HG03432 (cell line): ENCODE measurements around the gene TSSK1B.
"Not testable (repeated sequence)": the region's sequence is repeated elsewhere in the genome, so short reads cannot be mapped to it uniquely, and the experiment has no call there.

Experiments
- ATAC-seq: cut with Tn5 transposase; IDR thresholded peaks from one replicate; pipeline ENCODE4 v1.9.1; 2021; ENCODE audit warnings: mild to moderate bottlenecking, moderate library complexity; ENCODE audit not compliant: unreplicated experiment

Gene TSSK1B, protein sequence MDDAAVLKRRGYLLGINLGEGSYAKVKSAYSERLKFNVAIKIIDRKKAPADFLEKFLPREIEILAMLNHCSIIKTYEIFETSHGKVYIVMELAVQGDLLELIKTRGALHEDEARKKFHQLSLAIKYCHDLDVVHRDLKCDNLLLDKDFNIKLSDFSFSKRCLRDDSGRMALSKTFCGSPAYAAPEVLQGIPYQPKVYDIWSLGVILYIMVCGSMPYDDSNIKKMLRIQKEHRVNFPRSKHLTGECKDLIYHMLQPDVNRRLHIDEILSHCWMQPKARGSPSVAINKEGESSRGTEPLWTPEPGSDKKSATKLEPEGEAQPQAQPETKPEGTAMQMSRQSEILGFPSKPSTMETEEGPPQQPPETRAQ

DNA sequence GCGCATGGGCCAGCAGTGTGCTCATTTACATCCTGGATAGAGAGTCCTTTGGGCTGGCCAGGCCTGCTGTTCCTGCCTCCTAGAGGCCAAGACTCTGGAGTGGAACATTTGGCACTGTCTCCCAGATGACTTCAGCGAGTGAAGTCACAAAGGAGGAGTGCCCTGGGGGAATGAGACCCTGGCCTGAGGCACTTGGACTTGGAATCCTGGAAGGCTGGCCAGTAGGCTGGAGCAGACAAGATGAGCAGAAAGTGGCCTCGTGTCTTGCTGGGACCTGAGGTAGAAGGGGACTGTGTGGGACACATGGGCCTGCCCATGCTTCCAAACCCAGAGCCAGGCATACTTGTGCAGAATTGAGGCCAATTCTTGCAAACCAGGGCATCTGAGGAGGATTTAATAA lies at the start of gene TSSK1B:
TSS of gene TSSK1B (minus strand) at position 101 of the 400 bp plus-strand sequence. CDS start 150 bp downstream, outside the sequence.
- no peak for ATAC-seq

DNA sequence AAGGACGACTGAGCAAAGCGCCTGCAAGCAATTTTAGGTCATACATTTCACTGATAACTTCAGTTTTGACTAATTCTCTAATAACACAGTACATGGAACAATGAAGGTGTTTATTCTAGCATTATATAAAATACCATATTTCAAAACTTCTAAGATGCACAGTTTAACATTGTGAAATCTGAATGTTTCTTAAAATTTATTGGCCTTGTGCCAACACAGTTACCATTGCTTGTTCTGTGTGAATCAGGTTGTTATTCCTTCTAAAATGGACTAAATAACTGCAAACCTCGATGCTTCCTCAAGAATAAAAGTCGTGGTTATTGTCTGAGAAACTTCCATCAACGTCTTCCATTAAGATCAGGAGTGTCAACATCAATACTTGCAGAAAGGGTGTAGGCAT lies 45.5 kb upstream of the TSSK1B start:
- ATAC-seq, result no peak

DNA sequence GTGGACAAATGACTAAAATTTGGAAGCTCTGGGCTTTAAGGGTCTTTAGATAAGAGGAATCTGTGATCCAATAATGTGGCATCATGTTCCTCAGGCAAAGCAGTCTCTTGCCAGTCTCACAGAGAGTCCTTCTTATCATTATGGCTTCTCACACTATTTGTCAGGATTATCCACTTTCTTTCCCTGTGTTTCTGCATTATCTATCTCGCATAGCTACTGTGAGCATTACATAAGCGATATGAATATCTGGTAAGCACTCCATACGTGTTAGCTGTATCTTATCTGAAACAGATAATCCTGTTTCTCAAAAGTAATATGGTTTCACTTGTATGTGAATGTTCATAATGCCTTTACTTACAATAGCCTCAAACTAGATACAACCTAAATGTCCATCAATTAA lies 43.9 kb upstream of the TSSK1B start:
- ATAC-seq, result no peak

DNA sequence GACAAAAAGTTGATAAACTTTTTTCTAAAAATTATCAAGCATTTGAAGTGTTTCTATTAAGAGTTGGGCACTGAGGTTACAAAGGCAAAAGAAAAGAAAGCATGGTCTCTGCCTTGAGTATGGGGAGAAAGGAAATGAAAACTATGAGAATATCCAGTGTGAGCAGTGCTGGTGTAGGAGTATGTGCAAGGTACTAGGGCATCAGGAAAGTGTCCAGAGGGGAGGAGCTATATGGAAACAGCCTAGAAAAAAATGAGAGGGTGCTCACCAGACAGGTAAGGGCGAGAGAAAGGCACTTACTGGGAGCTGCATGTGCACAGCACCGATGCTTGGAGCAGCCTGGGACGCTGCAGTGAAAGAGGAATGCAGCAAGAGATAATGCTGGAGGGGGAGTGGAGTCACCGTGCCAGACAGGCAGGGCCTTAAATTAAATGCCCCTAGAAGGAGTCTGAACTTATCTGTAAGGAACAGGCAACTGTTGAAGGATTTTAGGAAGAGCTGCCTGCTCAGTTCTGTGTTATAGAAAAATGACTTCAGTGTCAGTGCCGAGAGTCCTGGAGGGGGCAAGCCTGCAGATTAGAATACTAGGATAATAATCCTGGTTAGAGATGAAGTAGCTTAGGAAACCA lies 39.4 kb upstream of the TSSK1B start:
- ATAC-seq, result no peak

DNA sequence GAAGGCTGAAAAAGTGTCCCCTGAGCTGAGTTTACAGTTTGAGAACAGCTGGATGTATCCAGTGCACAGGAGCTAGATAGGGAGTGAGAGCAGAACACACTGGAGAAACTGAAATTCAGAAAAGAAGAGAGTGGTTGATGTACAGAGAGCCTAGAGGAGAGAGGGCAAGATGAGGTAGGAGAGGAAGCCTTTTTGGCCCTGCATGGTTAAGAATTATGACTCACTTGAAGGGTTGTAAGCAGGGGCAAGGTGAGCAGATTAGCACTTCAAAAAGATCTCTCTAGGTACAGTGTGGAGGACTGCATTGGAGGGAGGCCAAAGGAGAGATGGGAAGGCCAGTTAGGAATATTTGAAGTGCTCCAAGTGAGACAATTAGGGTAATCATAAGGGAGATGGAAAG lies 28.2 kb upstream of the TSSK1B start:
- ATAC-seq, result no peak

DNA sequence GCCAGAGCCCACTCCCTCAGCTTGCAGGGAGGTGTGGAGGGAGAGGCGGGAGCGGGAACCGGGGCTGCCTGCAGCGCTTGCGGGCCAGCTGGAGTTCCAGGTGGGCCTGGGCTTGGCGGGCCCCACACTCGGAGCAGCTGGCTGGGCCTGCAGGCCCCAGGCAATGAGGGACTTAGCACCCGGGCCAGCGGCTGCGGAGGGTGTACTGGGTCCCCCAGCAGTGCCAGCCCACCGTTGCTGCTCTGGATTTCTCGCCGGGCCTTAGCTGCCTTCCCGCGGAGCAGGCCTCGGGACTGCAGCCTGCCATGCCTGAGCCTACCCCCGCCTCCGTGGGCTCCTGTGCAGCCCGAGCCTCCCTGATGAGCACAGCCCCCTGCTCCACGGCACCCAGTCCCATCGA lies 22.3 kb upstream of the TSSK1B start:
- ATAC-seq, result not testable (repeated sequence)

DNA sequence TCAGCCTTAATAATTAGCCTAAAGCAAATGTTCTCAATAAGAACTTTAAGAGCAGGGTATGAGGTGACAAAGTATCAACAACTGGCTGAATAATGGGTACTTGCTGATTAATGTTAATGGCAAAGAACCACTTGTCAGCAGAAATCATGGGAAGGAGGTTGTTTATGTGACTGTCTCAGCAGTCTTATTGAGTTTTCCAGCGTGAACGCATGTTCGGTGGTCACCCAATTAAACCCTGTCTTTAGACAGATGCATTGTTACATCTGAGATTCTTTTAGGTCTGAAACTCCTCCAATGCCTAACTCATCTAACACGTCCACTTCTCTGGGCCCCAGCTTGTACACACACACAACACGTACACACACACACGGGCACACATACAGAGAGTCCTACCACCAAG lies 18.2 kb upstream of the TSSK1B start:
- ATAC-seq, result no peak

DNA sequence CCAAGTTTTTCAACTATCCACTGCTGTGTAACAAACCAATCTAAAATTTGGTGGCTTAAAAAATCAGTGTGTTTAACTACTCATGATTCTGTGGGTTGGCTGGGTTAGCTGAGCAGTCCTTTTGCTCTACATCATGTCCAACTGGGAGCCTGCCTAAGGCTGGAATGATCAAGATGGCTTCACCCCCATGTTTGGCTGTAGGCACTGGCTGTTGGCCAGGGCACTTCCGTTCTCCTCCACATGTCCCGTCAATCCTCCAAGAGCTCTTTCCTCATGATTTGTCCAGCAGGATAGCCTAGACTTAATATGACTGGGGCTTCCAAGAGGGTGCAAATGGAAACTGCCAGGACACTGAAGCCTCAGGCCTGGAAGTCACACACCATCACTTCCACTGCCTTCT lies 17.0 kb upstream of the TSSK1B start:
- ATAC-seq, result no peak

DNA sequence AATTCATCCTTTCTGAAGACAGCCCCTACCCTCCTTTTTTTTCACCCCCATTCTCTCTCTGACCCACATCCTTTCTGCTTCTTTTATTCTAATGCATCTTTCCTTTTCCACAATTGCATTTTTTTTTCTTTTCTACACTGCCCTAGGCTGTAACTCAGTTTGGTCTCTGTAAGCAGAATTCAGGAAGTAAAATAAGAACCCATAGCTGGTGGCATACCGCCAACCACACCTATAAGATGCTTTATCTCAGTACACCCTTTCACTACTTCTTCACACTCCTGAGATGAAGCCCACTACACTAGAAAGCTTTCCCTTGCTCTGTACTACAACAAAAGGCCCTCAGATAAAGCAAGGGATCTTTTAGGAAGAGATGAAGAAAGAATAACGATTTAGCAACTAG lies 16.1 kb upstream of the TSSK1B start:
- no peak for ATAC-seq

DNA sequence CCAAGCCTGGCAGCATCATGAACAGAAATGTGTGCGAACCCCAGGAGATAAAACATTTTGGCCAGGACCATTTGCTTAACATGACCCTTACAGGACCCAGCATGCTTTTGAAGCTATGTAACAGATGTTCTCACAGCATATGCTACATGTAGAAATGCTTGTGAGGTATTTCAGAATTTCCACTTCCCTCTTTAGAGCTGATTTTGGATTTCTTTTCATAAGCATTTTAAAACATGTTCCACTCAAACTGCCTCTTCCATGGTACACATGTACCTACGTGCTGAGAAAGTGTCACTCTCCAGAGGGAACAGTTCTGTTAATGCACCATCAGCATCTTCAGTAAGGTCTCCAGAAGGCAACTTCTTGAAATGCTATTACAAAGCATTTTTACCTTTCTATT lies 15.7 kb upstream of the TSSK1B start:
- ATAC-seq, result no peak

DNA sequence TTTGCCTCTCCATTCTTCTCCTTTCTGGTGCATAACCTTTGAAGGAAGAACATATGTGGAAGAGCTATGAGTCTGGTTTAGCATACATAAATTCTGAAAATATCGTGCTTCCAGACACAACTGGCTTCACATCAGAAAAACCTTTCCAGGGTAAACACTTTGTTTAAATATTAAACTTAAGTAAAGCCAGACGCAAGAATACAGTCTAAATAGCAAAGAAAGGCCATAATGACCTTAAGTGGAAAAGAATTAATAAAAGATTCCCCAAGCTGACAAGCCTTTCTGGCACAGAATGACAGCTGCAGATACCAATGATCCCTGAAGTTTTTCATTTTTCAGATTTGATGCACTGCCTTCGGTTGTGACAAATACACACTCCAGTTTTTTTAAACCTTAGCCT lies 13.5 kb upstream of the TSSK1B start:
- no peak for ATAC-seq

DNA sequence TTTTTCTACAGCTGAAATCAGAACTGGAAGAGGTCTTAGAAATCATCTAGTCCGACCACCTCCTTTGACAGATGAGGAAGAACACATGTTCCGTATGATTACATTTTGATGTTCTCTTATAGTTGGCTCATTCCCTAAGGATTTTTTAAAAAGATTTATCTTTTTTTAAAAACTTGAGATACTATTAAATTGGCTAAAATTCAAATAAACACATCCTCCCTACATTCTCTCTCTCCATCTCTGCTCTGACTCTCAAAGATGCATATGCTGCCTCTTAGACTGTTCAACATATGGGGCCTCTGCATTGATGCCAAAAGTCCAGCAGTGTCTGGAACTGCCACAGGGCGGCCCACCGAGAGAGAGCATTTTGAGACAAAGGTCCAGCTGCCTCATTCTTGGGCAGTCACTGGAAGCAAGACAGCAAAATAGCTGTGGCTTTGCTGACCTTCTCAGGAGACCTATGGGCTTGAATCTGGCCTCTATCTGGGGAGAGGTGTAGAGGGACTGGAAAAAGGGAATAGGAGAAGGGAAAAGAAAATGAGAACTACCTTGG lies 12.8 kb upstream of the TSSK1B start:
- no peak for ATAC-seq

DNA sequence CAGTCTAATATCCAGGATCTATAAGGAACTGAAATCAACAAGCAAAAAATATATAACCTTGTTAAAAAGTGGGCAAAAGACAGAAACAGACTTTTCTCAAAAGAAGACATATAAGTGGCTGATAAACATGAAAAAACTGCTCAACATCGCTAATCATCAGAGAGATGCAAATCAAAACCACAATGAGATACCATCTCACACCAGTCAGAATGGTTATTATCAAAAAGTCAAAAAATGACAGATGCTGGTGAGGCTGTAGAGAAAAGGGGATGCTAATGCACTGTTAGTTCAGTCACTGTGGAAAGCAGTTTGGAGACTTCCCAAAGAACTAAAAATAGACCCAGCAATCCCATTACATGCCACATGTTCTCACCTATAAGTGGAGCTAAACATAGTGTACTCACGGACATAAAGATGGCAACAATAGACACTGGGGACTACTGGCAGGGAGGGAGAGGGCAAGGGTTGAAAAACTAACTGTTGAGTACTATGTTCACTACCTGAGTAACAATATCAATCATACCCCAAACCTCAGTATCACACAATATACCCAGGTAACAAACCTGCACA lies 11.7 kb upstream of the TSSK1B start:
- no peak for ATAC-seq

DNA sequence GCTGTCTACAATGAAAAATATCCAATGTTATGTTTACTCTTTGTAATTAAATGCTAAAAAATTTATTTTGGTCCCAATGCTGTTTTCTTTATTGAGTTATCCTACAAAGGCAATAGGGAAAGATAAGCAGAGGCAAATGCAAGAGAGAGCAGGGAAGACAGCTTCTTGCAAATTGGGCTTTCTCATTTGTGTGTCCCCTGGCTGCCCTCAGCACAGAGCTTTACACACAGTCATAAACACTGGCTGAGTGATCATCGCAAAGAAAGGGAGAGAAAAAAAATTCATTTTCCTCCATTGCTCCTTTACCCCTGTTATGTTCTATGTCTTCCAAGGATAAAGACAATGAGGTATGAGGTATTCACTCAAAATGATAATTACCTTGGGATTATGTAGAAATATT lies 2.3 kb upstream of the TSSK1B start:
- no peak for ATAC-seq

DNA sequence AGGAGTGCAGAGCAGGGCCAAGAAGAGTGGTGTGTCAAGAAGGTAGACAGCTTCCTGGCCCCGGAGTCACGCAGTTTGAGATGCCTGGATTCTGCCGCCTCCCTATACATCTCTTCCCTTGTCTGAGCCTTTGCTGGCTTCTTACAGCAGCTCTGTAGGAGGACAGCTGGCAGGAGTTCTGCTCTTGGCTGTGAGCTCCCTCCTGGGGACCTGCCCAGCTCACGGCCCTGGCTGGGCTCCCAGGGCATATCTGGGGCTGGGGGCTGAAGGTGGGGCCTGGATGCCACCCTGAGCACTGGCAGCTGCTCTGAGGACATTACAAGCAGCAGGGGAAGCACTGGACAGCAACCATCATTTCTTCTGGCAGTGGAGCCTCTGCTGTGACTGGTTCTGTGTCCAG lies 786 bp upstream of the TSSK1B start:
- ATAC-seq, result no peak

DNA sequence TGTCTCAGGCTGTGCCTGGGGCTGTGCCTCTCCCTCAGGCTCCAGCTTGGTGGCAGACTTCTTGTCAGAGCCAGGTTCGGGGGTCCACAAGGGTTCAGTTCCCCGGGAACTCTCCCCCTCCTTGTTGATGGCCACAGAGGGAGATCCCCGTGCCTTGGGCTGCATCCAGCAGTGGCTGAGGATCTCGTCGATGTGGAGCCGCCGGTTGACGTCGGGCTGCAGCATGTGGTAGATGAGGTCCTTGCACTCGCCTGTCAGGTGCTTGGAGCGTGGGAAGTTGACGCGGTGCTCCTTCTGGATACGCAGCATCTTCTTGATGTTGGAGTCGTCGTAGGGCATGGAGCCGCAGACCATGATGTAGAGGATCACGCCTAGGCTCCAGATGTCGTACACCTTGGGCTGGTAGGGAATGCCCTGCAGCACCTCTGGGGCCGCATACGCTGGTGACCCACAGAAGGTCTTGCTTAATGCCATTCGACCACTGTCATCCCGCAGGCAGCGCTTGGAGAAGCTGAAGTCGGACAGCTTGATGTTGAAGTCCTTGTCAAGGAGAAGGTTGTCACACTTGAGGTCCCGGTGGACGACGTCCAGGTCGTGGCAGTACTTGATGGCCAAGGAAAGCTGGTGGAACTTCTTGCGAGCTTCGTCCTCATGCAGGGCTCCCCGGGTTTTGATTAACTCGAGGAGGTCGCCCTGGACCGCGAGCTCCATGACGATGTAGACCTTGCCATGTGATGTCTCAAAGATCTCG lies 752 bp downstream of the TSSK1B start:
- no peak for ATAC-seq

DNA sequence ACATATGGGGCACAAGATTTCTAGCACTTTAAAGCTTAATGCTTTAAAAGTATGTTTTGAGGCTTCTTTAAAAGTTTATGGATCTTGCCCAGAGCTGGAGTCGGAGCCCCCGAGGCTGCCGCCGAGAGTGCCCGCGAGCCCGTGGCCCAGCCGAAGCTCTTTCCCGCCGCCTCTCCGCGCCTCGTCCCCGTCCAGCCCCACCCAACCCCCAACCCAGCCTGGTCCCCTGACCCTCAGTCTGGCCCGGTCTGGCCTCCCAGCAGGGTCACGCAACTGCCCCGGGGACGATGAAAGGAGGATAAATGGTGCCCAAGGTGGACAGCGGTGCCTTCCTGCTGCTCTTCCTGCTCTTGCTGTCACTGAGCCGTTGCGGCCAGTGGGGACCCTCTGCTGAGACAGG lies 1.7 kb downstream of the TSSK1B start:
- ATAC-seq, result no peak

DNA sequence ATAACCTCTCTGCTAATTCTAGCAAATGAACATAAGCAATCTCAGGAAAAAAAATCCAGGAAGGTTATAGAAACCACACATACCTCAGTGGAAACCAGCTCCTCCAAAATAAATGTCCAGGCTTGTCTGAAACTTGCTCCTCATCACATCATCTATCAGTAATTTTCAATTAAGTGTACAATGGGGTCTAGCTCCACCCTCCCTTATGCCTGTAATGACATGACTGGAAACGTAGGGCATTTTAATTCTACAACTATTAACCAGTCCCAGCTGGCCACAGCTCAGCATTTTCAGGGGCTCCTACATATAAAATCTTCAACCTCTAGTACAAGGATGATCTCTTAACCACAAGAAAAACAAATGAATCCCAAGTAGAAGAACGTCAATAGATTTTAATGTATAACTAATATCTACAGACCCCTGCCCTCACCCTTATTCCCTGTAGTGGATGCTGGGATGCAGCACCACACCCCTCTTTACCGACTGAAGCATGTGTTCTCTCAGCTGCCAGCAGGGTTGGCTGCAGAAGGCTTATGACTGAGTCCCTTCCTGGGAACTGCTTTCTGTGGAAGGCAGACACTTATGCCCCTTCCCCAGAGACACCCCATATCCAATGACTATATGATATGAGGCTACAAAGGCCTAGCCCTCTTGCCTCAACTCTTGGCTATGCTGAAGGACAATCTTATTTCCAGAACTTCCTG lies 6.8 kb downstream of the TSSK1B start:
- ATAC-seq, result no peak

DNA sequence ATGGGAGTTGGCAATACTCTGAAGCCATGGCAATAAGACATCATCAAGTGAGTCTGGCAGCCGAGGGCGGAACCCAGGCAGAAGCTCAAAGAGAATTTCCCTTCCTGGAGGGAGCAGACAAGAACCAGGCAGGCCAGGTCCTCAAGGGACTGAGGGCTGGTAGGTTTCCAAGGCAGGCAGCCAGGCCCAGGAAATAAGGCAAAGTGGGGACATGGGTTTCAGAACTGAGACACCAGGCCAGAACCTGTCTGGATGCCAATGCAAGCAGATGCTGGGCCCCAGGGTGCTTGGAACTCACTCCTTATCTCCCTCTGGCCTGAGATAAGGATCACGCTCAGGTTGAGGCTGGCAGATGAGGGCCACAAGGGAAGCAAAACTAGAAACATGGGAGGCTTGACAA lies 8.9 kb downstream of the TSSK1B start:
- ATAC-seq, result no peak

DNA sequence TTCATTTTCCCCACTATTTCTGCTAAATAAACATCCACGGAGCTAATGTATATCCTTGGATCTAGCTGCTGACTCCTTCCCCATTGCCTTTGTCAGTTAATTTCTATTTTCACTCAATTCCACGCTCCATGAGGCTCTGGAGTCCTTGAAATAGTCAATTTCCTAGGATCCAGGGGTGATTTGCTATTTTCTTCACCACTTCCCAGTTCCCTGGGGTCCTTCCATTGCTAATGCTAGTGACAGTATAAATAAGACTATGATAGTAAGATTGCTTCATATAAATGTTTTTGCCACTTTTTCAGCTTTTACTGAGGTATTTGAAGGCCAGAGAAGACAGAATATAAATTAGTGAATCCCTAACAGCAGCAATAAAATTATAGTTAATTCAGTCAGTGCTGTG lies 13.1 kb downstream of the TSSK1B start:
- ATAC-seq, result no peak

DNA sequence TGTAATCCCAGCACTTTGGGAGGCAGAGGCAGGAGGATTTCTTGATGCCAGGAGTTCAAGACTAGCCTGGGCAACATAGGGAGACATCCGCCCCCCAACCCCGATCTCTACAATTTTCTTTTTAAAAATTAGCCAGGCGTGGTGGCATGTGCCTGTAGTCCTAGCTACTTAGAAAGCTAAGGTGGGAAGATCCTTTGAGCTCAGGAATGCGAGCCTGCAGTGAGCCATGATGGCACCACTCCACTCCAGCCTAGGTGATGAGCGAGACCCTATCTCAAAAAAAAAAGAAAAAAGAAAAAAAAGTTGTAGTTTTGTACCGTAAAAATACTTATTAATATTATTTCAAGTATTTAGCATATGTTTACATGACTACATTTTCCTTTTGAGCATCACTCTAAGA lies 29.3 kb downstream of the TSSK1B start:
- ATAC-seq, result no peak
